Lower leg skin (tissue), 4 donors: ENCODE data around the gene VPS35L. TPM values are rescaled to one million over a fixed set of nuclear protein-coding genes. Genes with fewer than 3 reads are reported as not detected.

Source experiments
- DNase-seq, 2 donors: peaks; one replicate each; pipeline ENCODE4 v3.0.0-alpha.2; 2019; ENCODE audit warnings: low spot score in 2 of 2
- H3K4me3 ChIP-seq: fragments of 200-600 bp; sonication (generic); 2 replicates; pipeline ENCODE4 v1.5.1; 2017; ENCODE audit warnings: mild to moderate bottlenecking, low read depth; ENCODE audit not compliant: poor library complexity, severe bottlenecking
- CTCF ChIP-seq, 3 donors: fragments of 450-650 bp; IDR thresholded peaks; one replicate each; pipeline ENCODE4 v1.5.1; 2016; ENCODE audit warnings: antibody characterized with exemption in 3 of 3, mild to moderate bottlenecking in 3 of 3, moderate library complexity in 2 of 3
- POLR2A ChIP-seq, 2 donors: fragments of 450-650 bp; IDR thresholded peaks; one replicate each; pipeline ENCODE4 v1.6.1; 2016 to 2017; ENCODE audit warnings: antibody characterized with exemption in 2 of 2, mild to moderate bottlenecking in 1 of 2, moderate library complexity in 1 of 2
- WGBS, 2 donors: methylation state at CpG; one replicate each; pipeline ENCODE4 v1.1.5; 2018; 5-methylcytosine and 5-hydroxymethylcytosine counted together
- intact Hi-C: fragments of 100-400 bp; cut with DNase I; formaldehyde crosslinking; loops from one replicate; pipeline ENCODE4 v1.15.0; 2023; ENCODE audit warnings: low total_unique reads
- total RNA-seq, 4 donors: library from RNA; depleted of rRNA; stranded (reverse); fragments of >200 nt; gene quantifications; one replicate each; pipeline ENCODE4 v1.1.0, GENCODE V29; 2016

VPS35L gene
- total RNA-seq, 4 donors from 2014 or later, result 14.5 to 24.2 (median 17.0) TPM

- TF ChIP-seq POLR2A (IDR thresholded peaks at IDR 0.05) (no peak), CTCF (IDR thresholded peaks at IDR 0.05) (no peak)
- DNase-seq, result no peak
- 9% methylated on average over 19 of the region's 19 CpGs for WGBS, 2 donors
- intact Hi-C loops, result no loop called here
- H3K4me3 ChIP-seq, result peak overlapping the region; percentile 94
These were observed 30.7 kb upstream of the VPS35L start for GRCh38 chr16:19524616-19525384.

GRCh38 chr16:19525385-19525723 is 30.1 kb upstream of the VPS35L start:
- no peak overlapping the region for H3K4me3 ChIP-seq
- 58 to 61% methylated on average over 2 of the region's 2 CpGs for WGBS, 2 donors
- no peak for TF ChIP-seq POLR2A (IDR thresholded peaks at IDR 0.05)
- no peak for TF ChIP-seq CTCF (IDR thresholded peaks at IDR 0.05)
- no peak for DNase-seq
- intact Hi-C loops, result no loop called here

GRCh38 chr16:19527161-19527560 is 28.3 kb upstream of the VPS35L start:
- no peak overlapping the region for H3K4me3 ChIP-seq
- TF ChIP-seq CTCF (IDR thresholded peaks at IDR 0.05), result no peak
- no peak for TF ChIP-seq POLR2A (IDR thresholded peaks at IDR 0.05)
- no peak for DNase-seq
- WGBS, 2 donors, result 56 to 79% methylated on average over 1 of the region's 1 CpG
- intact Hi-C loops, result no loop called here

GRCh38 chr16:19528666-19529065 is 26.8 kb upstream of the VPS35L start:
- intact Hi-C loops, result no loop called here
- TF ChIP-seq CTCF (IDR thresholded peaks at IDR 0.05) (no peak), POLR2A (IDR thresholded peaks at IDR 0.05) (no peak)
- WGBS, 2 donors, result 97 to 99% methylated on average over 3 of the region's 3 CpGs

GRCh38 chr16:19532601-19533000 is 22.9 kb upstream of the VPS35L start:
- intact Hi-C loops, result no loop called here
- WGBS, 2 donors, result 48 to 88% methylated on average over 1 of the region's 1 CpG
- no peak for DNase-seq
- no peak overlapping the region for H3K4me3 ChIP-seq
- no peak for TF ChIP-seq CTCF (IDR thresholded peaks at IDR 0.05)
- no peak for TF ChIP-seq POLR2A (IDR thresholded peaks at IDR 0.05)

More at GRCh38 chr16:19528666-19529065, 26.8 kb upstream of the VPS35L start:
- no peak overlapping the region for H3K4me3 ChIP-seq
- DNase-seq, result no peak
